ENCODE data around the gene C3orf18.

DNA sequence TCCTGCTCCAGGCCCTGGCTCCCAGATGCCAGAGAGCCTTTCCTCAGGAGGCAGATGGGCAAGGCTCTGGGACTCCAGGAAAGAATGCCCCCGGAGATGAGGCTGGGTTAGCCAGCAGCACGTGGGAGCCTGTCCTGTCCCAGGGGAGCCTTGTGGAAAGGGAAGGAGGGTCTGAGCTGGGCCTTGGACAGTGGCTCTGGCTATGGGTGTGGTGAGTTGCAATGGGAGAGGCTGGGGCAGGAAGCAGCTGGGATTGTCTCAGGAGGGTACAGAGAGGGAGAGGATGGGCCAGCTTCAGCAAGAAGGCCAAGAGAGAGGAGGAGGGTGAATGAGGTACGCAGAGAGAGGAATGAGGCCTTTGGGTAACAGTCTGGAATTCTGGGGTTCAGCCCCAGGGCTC is 46.7 kb downstream of the C3orf18 start:
- TF ChIP-seq, protein P1, sequence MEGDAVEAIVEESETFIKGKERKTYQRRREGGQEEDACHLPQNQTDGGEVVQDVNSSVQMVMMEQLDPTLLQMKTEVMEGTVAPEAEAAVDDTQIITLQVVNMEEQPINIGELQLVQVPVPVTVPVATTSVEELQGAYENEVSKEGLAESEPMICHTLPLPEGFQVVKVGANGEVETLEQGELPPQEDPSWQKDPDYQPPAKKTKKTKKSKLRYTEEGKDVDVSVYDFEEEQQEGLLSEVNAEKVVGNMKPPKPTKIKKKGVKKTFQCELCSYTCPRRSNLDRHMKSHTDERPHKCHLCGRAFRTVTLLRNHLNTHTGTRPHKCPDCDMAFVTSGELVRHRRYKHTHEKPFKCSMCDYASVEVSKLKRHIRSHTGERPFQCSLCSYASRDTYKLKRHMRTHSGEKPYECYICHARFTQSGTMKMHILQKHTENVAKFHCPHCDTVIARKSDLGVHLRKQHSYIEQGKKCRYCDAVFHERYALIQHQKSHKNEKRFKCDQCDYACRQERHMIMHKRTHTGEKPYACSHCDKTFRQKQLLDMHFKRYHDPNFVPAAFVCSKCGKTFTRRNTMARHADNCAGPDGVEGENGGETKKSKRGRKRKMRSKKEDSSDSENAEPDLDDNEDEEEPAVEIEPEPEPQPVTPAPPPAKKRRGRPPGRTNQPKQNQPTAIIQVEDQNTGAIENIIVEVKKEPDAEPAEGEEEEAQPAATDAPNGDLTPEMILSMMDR (IDR thresholded peaks at IDR 0.05) = no peak
- no peak for TF ChIP-seq POLR2A (IDR thresholded peaks at IDR 0.05)

Measured in transverse colon (tissue), 3 donors.